ENCODE data around the gene SPCS3. TPM values are rescaled to one million over a fixed set of nuclear protein-coding genes. Genes with fewer than 3 reads are reported as not detected.

The SPCS3 gene
- total RNA-seq, 1 donor, result 154 TPM

- DNase-seq (ENCODE audit: low read depth), result peak; percentile 89
- TF ChIP-seq CTCF (IDR thresholded peaks at IDR 0.05; ENCODE audit: insufficient read depth, low read depth, low read length), result no peak
- H3K4me3 ChIP-seq (ENCODE audit: low read depth, low read length), result no peak overlapping the region
Observed at GRCh38 chr4:176359590-176359989, 39.8 kb downstream of the SPCS3 start.

GRCh38 chr4:176360446-176360845 lies 40.7 kb downstream of the SPCS3 start:
- no peak for TF ChIP-seq CTCF (IDR thresholded peaks at IDR 0.05; ENCODE audit: insufficient read depth, low read depth, low read length)
- no peak overlapping the region for H3K4me3 ChIP-seq (ENCODE audit: low read depth, low read length)
- DNase-seq (ENCODE audit: low read depth), result no peak

GRCh38 chr4:176363072-176363471 lies 43.3 kb downstream of the SPCS3 start:
- DNase-seq (ENCODE audit: low read depth), result no peak
- H3K4me3 ChIP-seq (ENCODE audit: low read depth, low read length), result no peak overlapping the region
- no peak for TF ChIP-seq CTCF (IDR thresholded peaks at IDR 0.05; ENCODE audit: insufficient read depth, low read depth, low read length)

- TF ChIP-seq CTCF (IDR thresholded peaks at IDR 0.05; ENCODE audit: insufficient read depth, low read depth, low read length), result no peak
- no peak overlapping the region for H3K4me3 ChIP-seq (ENCODE audit: low read depth, low read length)
- no peak for DNase-seq (ENCODE audit: low read depth)
Observed at GRCh38 chr4:176367771-176368465, 48.2 kb downstream of the SPCS3 start.

- H3K4me3 ChIP-seq (ENCODE audit: low read depth, low read length), result no peak overlapping the region
- TF ChIP-seq CTCF (IDR thresholded peaks at IDR 0.05; ENCODE audit: insufficient read depth, low read depth, low read length), result peak; percentile 49
- peak; percentile 26 for DNase-seq (ENCODE audit: low read depth)
Observed at GRCh38 chr4:176376032-176376614, 56.4 kb downstream of the SPCS3 start.

GRCh38 chr4:176377780-176378179 lies 58.0 kb downstream of the SPCS3 start:
- peak; percentile 29 for DNase-seq (ENCODE audit: low read depth)
- TF ChIP-seq CTCF (IDR thresholded peaks at IDR 0.05; ENCODE audit: insufficient read depth, low read depth, low read length), result peak; percentile 48

More at GRCh38 chr4:176377780-176378179, 58.0 kb downstream of the SPCS3 start:
- no peak overlapping the region for H3K4me3 ChIP-seq (ENCODE audit: low read depth, low read length)
